H9 (cell line): ENCODE results near the gene FOXN1. TPM values are rescaled to one million over a fixed set of nuclear protein-coding genes. Genes with fewer than 3 reads are reported as not detected.

Experiments used
- DNase-seq: peaks from one replicate; pipeline ENCODE4 v3.0.0-alpha.2; 2017
- H2AFZ ChIP-seq: one replicate; pipeline ENCODE4 v1.6.1; 2013; ENCODE audit warnings: mild to moderate bottlenecking, low read length, control low read depth, moderate library complexity
- H2AK5ac ChIP-seq: 2 replicates; pipeline ENCODE4 v1.6.1; 2013; ENCODE audit warnings: low read length, control low read depth, mixed read lengths; ENCODE audit not compliant: insufficient read length
- H2BK120ac ChIP-seq: one replicate; pipeline ENCODE4 v1.6.1; 2013; ENCODE audit warnings: low read depth, mild to moderate bottlenecking, low read length, control low read depth, inconsistent platforms; ENCODE audit not compliant: poor library complexity, severe bottlenecking
- H2BK12ac ChIP-seq: 2 replicates; pipeline ENCODE4 v1.6.1; 2013; ENCODE audit warnings: low read length, control low read depth, mixed read lengths, low read depth; ENCODE audit not compliant: insufficient read length
- H2BK15ac ChIP-seq: 2 replicates; pipeline ENCODE4 v1.6.1; 2013; ENCODE audit warnings: low read depth, low read length, control low read depth
- H2BK20ac ChIP-seq: one replicate; pipeline ENCODE4 v1.6.1; 2013; ENCODE audit warnings: low read depth, mild to moderate bottlenecking, low read length, control low read depth, inconsistent platforms; ENCODE audit not compliant: poor library complexity, severe bottlenecking
- H2BK5ac ChIP-seq: 2 replicates; pipeline ENCODE4 v1.6.1; 2013; ENCODE audit warnings: low read length, control low read depth, mixed read lengths; ENCODE audit not compliant: insufficient read length
- H3K14ac ChIP-seq: 2 replicates; pipeline ENCODE4 v1.6.1; 2013; ENCODE audit warnings: low read length, control low read depth; ENCODE audit not compliant: insufficient read depth
- H3K18ac ChIP-seq: 2 replicates; pipeline ENCODE4 v1.6.1; 2013; ENCODE audit warnings: low read depth, mild to moderate bottlenecking, mixed read lengths, low read length, control low read depth; ENCODE audit not compliant: insufficient read length
- H3K23ac ChIP-seq: 2 replicates; pipeline ENCODE4 v1.6.1; 2013; ENCODE audit warnings: low read length, control low read depth, mixed read lengths, low read depth; ENCODE audit not compliant: insufficient read length
- H3K23me2 ChIP-seq: 2 replicates; pipeline ENCODE4 v1.6.1; 2013; ENCODE audit warnings: low read depth, mild to moderate bottlenecking, mixed read lengths, low read length, control low read depth; ENCODE audit not compliant: insufficient read length, poor library complexity, severe bottlenecking
- H3K27ac ChIP-seq: 2 replicates; pipeline ENCODE4 v1.5.1; 2013; ENCODE audit warnings: low read length, control low read depth, mixed read lengths, low read depth; ENCODE audit not compliant: insufficient read length
- H3K27me3 ChIP-seq: 2 replicates; pipeline ENCODE4 v1.6.1; 2013; ENCODE audit warnings: low read length, control low read depth, inconsistent platforms; ENCODE audit not compliant: insufficient read depth
- H3K4ac ChIP-seq: 2 replicates; pipeline ENCODE4 v1.6.1; 2013; ENCODE audit warnings: low read depth, mild to moderate bottlenecking, control low read depth, inconsistent platforms, low read length, moderate library complexity
- H3K4me1 ChIP-seq: 2 replicates; pipeline ENCODE4 v1.6.1; 2013; ENCODE audit warnings: low read length, control low read depth, inconsistent platforms; ENCODE audit not compliant: insufficient read depth
- H3K4me2 ChIP-seq: 2 replicates; pipeline ENCODE4 v1.6.1; 2013; ENCODE audit warnings: low read length, control low read depth, mixed read lengths; ENCODE audit not compliant: insufficient read length, insufficient read depth
- H3K56ac ChIP-seq: 2 replicates; pipeline ENCODE4 v1.6.1; 2013; ENCODE audit warnings: low read depth, mild to moderate bottlenecking, mixed read lengths, low read length, control low read depth; ENCODE audit not compliant: insufficient read length
- H3K79me1 ChIP-seq: 2 replicates; pipeline ENCODE4 v1.6.1; 2013; ENCODE audit warnings: low read depth, mild to moderate bottlenecking, moderate library complexity, low read length, control low read depth, inconsistent platforms; ENCODE audit not compliant: insufficient read depth, poor library complexity, severe bottlenecking
- H3K79me2 ChIP-seq: 2 replicates; pipeline ENCODE4 v1.6.1; 2013; ENCODE audit warnings: low read length, control low read depth, inconsistent platforms; ENCODE audit not compliant: insufficient read depth
- H3K9ac ChIP-seq: 2 replicates; pipeline ENCODE4 v1.6.1; 2013; ENCODE audit warnings: low read length, control low read depth, mixed read lengths; ENCODE audit not compliant: insufficient read length; ENCODE audit errors: extremely low read depth
- H3K9me3 ChIP-seq: one replicate; pipeline ENCODE4 v1.6.1; 2013; ENCODE audit warnings: low read depth, low read length, inconsistent platforms; ENCODE audit not compliant: control insufficient read depth
- H3T11ph ChIP-seq: one replicate; pipeline ENCODE4 v1.6.1; 2013; ENCODE audit warnings: mild to moderate bottlenecking, low read length, control low read depth, inconsistent platforms
- H4K20me1 ChIP-seq: one replicate; pipeline ENCODE4 v1.6.1; 2013; ENCODE audit not compliant: control insufficient read depth, insufficient read length, insufficient read depth
- H4K5ac ChIP-seq: 2 replicates; pipeline ENCODE4 v1.6.1; 2013; ENCODE audit warnings: low read depth, mild to moderate bottlenecking, mixed read lengths, low read length, control low read depth; ENCODE audit not compliant: insufficient read length
- H4K8ac ChIP-seq: replicated peaks from 2 replicates; pipeline ENCODE4 v1.6.1; 2013; ENCODE audit warnings: low read length, control low read depth, mixed read lengths, low read depth; ENCODE audit not compliant: insufficient read length
- H4K91ac ChIP-seq: 2 replicates; pipeline ENCODE4 v1.6.1; 2013; ENCODE audit warnings: low read depth, mild to moderate bottlenecking, moderate library complexity, mixed read lengths, low read length, control low read depth; ENCODE audit not compliant: insufficient read length
- H3K27ac Mint-ChIP-seq, 3 experiments: 2 replicates in 2 of 3; 3 replicates in 1 of 3; pipeline ENCODE4 v1.8.0; 2020 to 2021; ENCODE audit warnings: mixed read lengths in 3 of 3, mild to moderate bottlenecking in 1 of 3, moderate library complexity in 1 of 3
- H3K27me3 Mint-ChIP-seq: 2 replicates; pipeline ENCODE4 v1.8.0; 2021; ENCODE audit warnings: low read depth, mild to moderate bottlenecking, moderate library complexity, mixed read lengths
- H3K36me3 Mint-ChIP-seq, 3 experiments: 2 replicates in 2 of 3; 3 replicates in 1 of 3; pipeline ENCODE4 v1.8.0; 2020 to 2021; ENCODE audit warnings: low read depth in 3 of 3, mixed read lengths in 3 of 3; ENCODE audit not compliant: insufficient read depth in 1 of 3
- H3K4me1 Mint-ChIP-seq, 2 experiments: 2 replicates each; pipeline ENCODE4 v1.8.0; 2020; ENCODE audit warnings: mixed read lengths in 2 of 2
- H3K4me3 Mint-ChIP-seq, 2 experiments: 2 replicates in 1 of 2; 3 replicates in 1 of 2; pipeline ENCODE4 v1.8.0; 2020 to 2021; ENCODE audit warnings: mild to moderate bottlenecking in 2 of 2, mixed read lengths in 2 of 2, moderate library complexity in 1 of 2
- H3K9me3 Mint-ChIP-seq, 2 experiments: 2 replicates in 1 of 2; 3 replicates in 1 of 2; pipeline ENCODE4 v1.8.0; 2020; ENCODE audit warnings: mild to moderate bottlenecking in 2 of 2, mixed read lengths in 2 of 2, moderate library complexity in 1 of 2
- CTCF ChIP-seq: fragments of 200-600 bp; sonication (generic); conservative IDR thresholded peaks from 3 replicates; pipeline ENCODE4 v1.8.0; 2021; ENCODE audit warnings: antibody characterized with exemption, mild to moderate bottlenecking
- WGBS: extraction: QIAGEN DNeasy Blood & Tissue Kit; methylation state at CpG from one replicate; pipeline ENCODE4 v1.1.7; 2013; ENCODE audit warnings: missing lambda C conversion rate, low lambda C conversion rate, mixed read lengths; ENCODE audit not compliant: insufficient read length; ENCODE audit errors: extremely low coverage; 5-methylcytosine and 5-hydroxymethylcytosine counted together
- total RNA-seq: library from RNA; stranded (reverse); gene quantifications from 2 replicates; pipeline ENCODE4 v1.2.1, GENCODE V29; 2021

Gene FOXN1
- total RNA-seq, 1 experiment from 2014 or later, result not detected

GRCh38 chr17:28518132-28518531, 12.0 kb downstream of the FOXN1 start:
- Histone ChIP-seq H3K4me1 (no peaks in the 10 kb centered on the region), H2BK120ac (no peak overlapping the region), H3K27me3 (no peaks in the 10 kb centered on the region), H3K18ac (no peak overlapping the region), H3K27ac (no peak overlapping the region), H3K23ac (no peak overlapping the region), H3K23me2 (no peaks in the 10 kb centered on the region), H3K9me3 (no peaks in the 10 kb centered on the region), H4K5ac (no peak overlapping the region), H2BK20ac (no peak overlapping the region), H2BK15ac (no peak overlapping the region), H3K14ac (no peak overlapping the region), H4K91ac (no peak overlapping the region), H2BK12ac (no peak overlapping the region), H3K9ac (no peak overlapping the region), H2BK5ac (no peak overlapping the region), H3K4ac (no peak overlapping the region), H3K79me1 (no peaks in the 10 kb centered on the region), H2AK5ac (no peak overlapping the region), H4K8ac (no peak overlapping the region), H3K4me2 (no peak overlapping the region), H2AFZ (no peak overlapping the region), H3T11ph (no peak overlapping the region), H3K56ac (no peak overlapping the region), H3K79me2 (no peaks in the 10 kb centered on the region), H4K20me1 (no peaks in the 10 kb centered on the region)
- Mint-ChIP-seq H3K27ac (no peak overlapping the region), H3K9me3 (peaks cover 2 to 5% of the 10 kb centered on the region in 2 experiments; a peak in 2 of 5 replicates), H3K4me1 (peaks cover 6 to 15% of the 10 kb centered on the region in 2 experiments; a peak in 3 of 4 replicates), H3K4me3 (no peak overlapping the region), H3K36me3 (no peaks in the 10 kb centered on the region), H3K27me3 (peaks cover 21% of the 10 kb centered on the region)
- TF ChIP-seq CTCF, result no peak
- no peak for DNase-seq
- WGBS, result no CpG with 5 or more reads among the region's 6 CpGs
